HG03558 (cell line): ENCODE results near the gene DSCAML1.

Experiments
- ATAC-seq: cut with Tn5 transposase; IDR thresholded peaks from one replicate; pipeline ENCODE4 v1.9.1; 2021; ENCODE audit warnings: moderate number of reproducible peaks; ENCODE audit not compliant: unreplicated experiment; ENCODE audit errors: extremely low read depth

DSCAML1 gene

DNA sequence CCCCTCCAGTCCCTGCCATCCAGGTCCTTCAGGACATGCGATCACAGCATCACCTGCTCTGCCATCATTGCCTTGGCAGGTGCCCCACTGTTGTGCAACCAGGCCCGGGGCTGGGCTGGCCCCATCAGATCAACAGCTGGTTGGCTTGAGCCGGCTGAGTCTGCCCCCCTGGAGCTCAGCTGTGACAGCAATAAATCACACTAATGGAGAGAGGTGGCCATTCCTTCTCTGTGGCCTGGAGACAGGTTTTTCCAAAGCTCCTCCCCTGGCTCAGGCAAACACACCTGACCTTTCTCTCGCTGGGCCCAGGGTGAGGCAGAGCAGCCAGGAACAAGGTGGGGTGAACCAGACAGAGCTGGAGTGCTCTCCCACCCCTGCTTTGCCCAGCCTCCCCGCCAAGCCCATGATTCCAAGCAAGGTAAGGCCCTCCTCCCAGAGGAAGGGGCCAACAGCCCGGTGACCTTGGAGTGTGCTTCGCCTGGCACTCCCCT lies 36.4 kb upstream of the DSCAML1 start:
- no peak for ATAC-seq

GRCh38 chr11:117832511-117832910 lies 35.5 kb upstream of the DSCAML1 start:
- no peak for ATAC-seq

GRCh38 chr11:117831661-117832415 lies 34.8 kb upstream of the DSCAML1 start:
- no peak for ATAC-seq

DNA sequence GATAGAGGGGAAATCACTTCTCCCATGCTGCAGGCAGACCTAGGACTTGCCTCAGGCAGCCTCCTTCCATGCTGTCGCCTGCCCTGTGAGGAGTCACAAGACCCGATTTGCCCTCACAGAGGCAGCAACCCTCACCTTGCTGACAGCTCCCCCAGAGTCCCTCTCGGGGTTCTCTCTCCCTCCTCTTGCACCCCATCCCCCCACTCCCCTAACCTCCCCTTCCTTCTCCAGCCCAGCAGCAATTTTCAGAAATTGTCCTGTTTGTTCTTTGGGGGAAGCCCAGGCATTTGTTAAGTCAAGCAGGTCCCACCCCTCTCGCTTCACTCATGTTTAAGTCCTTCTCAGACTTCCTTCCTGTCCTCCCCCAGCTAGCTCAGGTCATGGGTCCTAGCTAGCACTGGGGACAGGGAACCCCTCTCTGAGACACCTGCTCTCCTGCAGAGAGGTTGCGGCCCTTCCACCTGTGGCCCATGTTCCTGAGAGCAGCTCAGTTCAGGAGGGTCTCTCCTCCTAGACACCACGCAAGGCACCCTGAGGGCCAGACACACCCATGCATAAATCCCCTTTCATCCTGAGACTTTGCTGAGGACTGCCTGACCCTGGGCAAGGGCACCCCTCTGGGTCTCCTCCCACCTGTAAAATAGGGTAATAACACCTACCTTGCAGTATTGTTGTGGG lies 33.8 kb upstream of the DSCAML1 start:
- no peak for ATAC-seq

DNA sequence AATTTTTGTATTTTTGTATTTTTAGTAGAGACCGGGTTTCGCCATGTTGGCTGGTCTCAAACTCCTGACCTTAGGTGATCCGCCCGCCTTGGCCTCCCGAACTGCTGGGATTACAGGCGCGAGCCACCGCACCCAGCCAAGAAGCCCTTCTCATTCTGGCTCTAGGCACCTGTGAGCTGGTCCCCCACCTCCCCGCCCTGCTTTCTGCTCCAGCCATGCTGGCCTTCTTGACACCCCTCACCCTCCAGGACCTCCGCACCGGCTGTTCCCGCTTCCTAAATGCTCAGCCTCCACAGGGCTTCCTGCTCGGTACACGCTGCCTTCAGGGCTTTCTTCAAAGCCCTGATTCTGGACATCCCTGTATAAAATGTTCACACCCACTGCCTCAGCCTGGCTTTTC lies 33.1 kb upstream of the DSCAML1 start:
- ATAC-seq = no peak

GRCh38 chr11:117829369-117829725 lies 32.3 kb upstream of the DSCAML1 start:
- ATAC-seq = no peak

- ATAC-seq = no peak
Observed at GRCh38 chr11:117828611-117829368, 31.8 kb upstream of the DSCAML1 start.

GRCh38 chr11:117827521-117828511 lies 30.8 kb upstream of the DSCAML1 start:
- no peak for ATAC-seq

GRCh38 chr11:117826832-117827231 lies 29.8 kb upstream of the DSCAML1 start:
- no peak for ATAC-seq

GRCh38 chr11:117826190-117826570 lies 29.2 kb upstream of the DSCAML1 start:
- ATAC-seq = no peak

- ATAC-seq = no peak
Observed at GRCh38 chr11:117825538-117826189, 28.6 kb upstream of the DSCAML1 start.

DNA sequence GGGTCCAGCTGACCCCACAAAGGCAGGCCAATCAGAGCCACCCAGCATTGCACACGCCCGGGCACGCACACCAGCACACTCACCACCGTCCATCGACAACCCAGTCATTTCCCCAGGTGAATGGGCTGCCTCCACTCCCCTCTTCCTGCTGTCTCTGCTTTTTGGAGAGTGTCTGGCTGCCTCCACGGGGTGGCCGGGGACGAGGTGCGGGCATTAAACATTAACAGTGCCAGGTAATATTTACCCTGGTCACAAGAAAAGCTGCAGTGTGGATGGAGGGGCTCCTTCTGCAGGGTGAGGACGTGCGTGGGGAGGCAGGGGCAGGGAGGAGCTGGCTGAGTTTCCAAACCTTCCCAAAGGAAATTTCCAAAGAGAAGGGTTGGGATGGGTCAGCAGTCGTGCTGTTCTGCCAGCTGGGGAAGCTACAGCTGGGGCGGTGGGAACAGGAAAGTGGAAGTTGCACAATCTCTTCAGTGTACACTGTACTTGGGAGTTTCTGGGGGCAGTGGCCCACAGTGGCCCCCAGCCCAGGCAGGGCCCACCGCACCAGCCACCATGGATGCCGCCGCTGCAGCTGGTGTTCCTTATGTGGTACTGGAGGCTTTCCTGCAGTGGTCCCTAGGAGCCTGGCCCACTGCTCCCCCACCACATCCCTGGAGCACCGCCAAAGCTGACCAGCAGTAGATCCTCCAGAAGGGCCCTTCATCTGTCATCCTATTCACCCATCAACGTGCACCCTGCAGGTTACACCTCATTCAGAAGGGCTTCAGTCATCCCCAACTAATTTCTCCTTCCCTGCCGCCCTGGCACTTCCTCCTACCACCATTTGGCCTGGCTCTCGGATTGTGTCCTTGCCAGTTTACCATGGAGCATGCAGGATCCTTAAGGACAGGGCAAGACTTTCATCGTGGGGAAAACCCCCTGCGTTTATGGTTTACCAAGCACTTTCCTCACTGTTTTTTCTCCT lies 27.8 kb upstream of the DSCAML1 start, which contains the start of gene FXYD2:
TSS of gene FXYD2 (minus strand) at position 174 of the 967 bp plus-strand sequence. CDS start at position 108, 66 bp downstream.
- no peak for ATAC-seq

DNA sequence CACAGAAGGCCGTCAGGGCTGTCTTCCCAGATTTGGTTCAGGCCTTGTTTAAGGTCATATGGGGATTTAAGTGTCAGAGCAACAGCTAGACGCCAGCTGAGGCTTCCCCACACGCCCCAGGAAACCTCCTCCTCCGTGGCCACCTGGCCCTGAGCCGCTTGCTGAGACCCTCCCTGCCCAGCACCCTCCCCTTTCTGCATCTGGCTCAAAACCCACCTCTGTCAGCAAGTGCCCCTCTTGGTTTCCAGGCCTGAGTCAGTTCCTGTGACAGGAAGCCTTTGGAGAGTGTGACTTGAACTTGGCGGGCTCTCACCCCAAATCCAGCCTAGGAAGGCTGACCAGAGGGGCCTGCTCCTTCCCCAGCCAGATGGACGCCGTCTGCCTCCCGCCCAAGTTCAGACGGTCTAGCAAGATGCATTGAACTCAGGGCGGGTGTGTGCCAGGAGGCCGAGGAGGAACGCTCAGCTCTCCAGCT lies 27.0 kb upstream of the DSCAML1 start:
- no peak for ATAC-seq

- no peak for ATAC-seq
Observed at GRCh38 chr11:117823294-117823945, 26.4 kb upstream of the DSCAML1 start.

GRCh38 chr11:117822074-117823033 lies 25.3 kb upstream of the DSCAML1 start:
- ATAC-seq = no peak

DNA sequence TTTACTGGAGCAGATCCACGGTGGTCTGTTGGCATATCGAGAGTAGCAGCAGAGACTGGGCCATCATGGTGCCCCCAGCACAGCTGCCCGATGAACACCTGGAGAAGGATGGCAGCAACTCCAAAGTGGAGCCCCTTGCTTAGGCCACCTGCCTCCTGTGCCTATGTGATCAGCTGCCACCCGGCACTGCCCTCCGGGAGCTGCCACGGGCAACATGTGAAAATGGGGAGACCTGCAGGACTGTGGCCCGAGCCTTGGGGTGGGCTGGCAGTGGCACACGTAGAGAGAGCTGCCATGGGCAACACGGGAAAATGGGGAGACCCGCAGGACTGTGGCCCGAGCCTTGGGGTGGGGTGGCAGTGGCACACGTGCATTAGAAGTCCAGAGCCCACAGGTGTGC lies 24.4 kb upstream of the DSCAML1 start:
- no peak for ATAC-seq
